Activated CD4-positive, alpha-beta T cell treated with anti-CD3 and anti-CD28 coated beads for 48 hours (primary cell): Measurements from ENCODE around the gene KLF16.

Experiments
- DNase-seq: peaks from one replicate; pipeline ENCODE4 v3.0.0-alpha.2; 2020

The KLF16 gene

DNA sequence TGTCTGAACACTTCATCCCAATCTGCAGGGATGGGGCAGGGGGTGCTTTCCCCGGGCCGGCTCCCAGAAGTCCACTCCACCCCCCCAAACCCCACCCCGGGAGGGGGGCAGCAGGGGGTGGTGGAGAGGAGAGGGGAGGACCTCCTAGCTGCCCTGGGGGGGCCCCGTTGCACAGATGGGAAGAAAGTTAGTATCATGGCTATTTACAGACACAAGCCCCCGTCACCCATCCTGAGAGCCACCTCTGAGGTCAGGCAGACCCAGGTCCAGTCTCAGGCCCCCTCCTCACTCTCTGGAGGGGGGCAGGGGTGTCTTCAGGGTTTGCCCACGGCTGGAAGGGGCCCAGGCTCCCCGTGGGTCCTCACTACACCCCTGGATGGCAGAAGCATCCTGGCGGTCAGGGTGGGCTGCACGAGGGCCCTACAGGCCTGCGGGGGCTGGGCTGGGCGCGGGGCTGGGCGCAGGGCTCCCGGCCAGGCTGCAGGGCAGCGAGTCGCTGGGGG is 9.3 kb downstream of the KLF16 start:
- DNase-seq = no peak

DNA sequence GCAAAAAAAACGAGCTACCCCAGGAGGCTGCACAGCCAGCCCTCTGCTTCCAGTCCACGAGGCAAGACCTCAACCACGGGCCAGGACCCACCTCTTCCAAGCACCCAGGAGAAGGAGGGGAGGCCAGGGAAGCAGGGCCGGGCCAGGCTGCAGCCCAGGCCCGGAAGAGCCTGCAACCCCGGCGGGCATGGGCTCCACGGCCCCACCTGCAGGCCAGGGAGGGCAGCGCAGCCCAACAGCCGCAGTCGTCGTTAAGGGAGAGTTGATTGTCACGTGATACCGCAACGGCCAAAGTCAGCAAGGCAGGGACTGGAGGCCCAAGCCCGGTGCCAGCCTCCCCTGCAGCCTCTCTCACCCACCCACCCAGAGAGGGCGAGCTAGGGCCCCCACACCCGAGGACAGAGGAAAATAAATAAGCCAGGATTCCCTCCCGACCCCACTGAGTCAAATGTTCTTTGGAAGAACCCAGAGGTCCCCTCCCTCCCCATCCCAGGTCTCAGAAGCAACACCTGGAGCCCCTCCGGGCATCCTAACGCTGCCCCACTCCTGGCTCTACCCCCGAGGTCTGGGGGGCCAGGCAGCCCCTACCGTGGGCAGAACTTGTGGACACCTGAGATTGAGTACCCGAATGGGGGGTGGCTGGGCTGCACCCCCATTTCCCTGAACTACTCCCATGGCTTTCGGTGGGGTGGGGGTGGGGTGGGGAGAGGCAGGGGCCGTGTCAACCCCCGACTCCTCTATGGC is 9.9 kb downstream of the KLF16 start:
- peak; percentile 92 for DNase-seq

DNA sequence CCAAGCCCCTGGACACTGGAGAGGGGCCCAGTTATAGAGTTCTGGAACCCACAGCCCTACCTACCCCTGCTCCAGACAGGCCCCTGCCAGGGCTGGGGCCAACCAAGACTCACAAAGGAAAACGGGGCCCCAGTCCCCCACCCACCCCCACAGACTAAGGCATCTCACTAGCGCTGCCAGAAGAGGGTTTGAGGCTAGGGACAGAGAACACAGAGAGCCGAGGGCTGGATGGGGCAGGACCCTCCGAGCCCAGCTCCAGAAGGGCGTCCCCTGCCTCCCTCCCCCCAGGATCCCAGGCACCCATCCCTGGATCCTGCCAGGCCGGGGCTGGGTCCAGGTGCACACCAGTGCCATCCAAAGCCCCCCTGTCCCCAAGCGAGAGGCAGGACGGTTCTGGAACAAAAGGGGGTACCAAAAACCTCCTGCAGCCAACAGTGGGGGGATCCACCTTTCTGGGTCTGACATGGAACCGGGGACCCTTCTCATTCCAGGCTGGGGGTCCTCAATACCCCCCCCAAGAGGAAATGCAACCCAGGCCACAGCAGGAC is 10.7 kb downstream of the KLF16 start:
- DNase-seq = no peak

DNA sequence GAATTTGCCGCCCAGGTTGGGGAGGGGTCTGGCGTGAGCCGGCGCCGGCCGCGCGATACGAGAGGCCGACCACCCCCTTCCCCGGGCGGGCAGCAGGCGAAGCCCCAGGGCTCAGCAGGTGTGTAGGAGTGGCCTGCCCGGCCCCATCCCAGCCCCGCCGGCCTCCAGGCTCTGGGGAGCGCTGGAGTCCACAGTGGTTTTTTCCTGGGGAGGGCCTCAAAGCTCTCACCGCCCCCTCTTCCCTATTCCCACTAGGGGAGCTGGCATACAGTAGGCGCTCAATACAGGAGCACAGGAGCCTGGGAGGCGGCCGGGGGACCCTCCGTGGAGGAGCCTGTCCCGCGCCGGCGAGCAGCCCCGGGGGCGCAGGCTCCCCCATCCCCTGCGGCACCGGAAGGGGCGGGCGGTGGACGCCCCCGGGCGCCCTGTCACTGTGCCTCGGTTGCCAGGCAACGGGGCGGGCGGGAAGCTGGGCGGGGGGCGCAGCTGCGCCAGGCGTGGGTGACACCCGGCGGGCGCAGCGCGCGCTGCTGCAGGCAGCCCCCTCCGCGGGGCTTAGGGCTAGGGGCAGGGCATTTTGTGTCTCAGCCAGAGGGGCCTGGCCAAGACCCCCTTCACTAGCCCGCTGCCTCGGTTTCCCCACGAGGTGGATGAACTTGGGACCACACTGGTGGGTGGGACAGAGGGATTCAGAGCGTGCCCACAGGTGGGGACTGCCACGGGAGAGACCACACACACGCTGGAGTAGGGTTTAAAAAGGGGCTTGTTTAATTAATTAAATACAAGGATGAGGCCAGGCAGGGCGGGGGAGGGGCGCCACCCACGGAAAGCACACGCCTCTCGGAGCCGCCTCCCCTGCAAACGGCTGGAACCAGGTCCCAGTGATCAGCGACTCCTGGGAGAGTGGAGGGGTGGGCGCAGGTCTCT is 11.5 kb downstream of the KLF16 start:
- peak; percentile 52 for DNase-seq

DNA sequence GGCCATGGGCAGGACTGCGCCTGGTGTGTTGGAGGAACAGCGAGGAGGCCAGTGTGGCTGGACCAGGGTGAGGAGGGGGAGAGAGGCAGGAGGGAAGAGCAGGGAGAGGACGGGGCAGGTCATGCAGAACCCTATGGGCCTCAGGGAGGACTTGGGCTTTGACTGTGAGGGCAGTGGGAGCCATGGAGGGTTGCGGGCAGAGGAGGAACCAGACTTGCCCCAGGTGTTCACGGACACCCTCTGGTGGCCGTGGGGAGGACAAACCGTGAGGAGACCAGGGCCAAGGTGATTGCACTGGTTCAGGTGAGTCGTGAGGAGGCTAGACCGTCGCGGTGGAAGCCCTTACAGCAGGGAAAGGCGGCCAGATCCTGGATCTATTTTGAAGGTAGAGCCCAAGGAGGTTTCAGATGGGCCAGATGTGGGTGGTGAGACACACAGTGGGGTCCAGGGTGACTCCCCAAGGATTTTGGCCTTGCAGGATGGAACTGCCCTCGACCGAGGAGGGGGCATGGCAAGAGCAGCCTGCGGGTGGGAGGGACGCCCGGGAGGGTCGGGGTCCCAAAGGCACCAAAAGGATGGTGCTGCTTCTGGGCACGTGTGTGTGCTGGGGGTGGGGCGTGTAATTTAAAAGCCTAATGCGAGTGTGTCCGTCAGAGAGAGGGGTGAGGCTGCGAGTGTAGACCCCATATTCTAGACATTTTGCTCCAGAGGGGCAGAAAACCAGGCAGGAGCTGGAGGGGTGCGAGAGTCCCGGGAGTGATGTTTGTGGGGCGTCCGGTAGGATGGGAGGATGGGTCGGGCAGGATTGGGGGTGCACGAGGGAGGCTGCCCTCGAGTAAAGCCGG is 12.3 kb downstream of the KLF16 start:
- peak; percentile 27 for DNase-seq

DNA sequence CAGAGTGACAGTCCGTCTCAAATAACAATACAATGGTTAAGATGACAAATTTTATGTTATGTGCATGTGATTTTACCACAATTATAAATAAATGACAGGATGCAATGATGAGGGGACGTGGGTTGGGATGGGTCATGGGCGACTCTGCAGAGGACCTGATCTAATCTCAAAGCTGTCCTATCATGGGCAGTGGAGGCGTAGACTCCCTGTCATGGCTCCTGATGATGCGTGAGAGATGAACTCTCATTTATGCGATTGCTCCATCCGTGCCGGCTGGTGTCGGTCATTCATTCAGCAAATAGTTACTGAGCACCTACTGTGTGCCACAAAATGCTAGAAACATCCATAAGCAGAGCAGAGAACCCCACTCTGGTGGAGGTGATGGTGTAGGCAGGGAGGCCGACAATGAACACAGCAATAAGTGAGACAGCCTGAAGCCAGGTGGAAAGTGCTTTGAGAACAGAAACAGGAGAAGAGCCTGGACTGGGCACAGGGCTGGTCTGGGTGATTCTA is 13.4 kb downstream of the KLF16 start:
- DNase-seq = no peak

DNA sequence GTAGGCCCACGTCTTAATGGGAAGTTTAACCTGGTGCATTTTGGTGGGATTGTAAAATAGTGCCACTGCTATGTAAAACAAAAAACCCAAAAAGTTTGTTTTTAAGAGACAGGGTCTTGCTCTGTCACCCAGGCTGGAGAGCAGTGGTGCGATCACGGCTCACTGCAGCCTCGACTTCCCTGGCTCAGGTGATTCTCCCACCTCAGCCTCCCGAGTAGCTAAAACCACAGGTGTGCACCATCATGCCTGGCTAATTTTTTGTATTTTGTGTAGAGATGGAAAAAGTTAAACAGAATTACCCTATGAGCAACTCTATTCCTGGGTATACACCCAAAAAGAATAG is 14.3 kb downstream of the KLF16 start:
- no peak for DNase-seq

DNA sequence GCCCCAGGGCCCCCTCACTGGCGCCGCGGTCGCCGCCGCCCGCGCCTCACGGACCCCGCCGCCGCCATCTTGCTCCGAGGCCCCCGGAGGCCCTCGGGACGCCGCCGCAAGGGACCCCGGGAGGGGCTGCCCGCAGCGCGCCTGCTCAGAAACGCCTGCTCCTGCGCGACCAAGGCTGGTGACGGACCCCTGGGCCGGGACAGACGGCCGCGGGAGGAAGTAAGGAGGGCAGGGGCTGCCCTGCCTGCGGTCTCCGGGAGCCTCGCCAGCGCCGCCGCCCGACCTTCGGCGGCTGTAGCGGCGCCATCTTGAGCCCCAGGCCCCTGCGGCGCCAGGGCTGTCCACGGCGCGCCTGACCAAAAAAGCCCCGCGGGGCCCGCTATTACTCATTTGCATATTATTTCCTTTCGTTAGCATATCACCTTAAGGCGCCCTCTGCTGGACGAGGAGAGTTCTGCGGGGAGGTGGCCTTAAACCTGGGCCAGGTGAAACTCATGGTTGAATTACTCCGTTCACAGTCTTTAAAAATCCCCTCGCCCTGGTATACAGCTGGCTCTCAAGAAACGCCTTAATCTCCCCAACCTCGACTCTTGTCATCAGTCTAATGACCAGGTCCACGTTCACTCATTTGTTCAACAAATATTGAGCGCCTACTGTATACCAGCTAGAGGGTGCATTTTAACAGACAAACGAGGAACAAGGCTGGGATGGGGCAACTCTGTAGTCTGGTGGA is 14.8 kb downstream of the KLF16 start, which contains the start of gene REXO1:
Gene REXO1, minus strand, starts transcription at position 85 of the 733 bp plus-strand sequence. CDS start 125 bp downstream, outside the sequence.
- DNase-seq = peak; percentile 98

DNA sequence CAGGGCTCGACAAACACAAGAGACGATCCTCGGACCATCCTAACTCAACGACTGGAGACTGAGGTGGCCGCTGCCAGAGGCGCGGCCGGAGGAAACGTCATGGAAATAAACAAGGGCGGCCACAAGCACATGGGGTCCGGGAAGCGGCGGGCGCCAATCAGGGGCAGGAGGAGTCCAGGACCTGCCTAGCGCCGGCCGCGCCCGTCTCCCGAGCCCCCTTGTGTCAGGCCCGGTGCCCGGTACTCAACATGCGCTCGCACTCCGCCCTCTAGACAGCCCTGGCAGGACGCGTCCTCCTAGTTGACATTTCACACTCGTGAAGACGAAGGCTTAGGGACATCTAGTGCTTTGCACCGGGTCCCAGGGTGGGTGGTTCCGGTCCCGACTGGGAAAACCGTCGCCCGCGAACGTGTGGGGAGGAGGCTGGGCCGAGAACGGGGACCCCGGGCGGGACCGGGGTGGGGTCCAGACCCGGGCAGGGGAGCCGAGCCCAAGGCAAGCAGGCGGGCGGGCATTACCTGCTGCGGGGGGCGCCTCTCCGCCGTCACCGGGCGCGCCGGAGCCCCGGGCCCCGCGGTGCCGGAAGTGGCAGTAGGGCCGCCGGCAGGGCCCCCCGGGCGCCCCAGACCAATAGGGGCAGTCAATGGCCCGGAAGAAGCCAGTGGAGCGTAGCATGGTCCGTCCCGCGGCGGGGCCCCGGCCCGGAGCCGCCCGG is 15.5 kb downstream of the KLF16 start:
- DNase-seq = peak; percentile 60

DNA sequence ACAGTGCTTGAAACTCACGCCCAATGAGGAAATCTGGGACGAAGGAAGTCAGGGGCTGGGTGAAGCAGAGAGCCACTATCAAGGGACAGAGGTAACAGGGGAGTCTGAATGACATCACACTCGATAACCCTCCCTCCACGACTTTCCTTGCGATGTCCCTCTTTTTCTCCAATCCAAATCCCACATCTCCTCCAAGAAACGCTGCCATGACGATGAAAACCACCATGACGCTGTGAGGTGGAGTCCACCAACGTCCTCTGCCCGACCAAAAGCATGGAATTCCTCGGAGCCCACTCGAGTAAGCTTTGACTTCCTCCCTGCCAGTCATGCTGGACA is 16.1 kb downstream of the KLF16 start:
- DNase-seq = no peak

DNA sequence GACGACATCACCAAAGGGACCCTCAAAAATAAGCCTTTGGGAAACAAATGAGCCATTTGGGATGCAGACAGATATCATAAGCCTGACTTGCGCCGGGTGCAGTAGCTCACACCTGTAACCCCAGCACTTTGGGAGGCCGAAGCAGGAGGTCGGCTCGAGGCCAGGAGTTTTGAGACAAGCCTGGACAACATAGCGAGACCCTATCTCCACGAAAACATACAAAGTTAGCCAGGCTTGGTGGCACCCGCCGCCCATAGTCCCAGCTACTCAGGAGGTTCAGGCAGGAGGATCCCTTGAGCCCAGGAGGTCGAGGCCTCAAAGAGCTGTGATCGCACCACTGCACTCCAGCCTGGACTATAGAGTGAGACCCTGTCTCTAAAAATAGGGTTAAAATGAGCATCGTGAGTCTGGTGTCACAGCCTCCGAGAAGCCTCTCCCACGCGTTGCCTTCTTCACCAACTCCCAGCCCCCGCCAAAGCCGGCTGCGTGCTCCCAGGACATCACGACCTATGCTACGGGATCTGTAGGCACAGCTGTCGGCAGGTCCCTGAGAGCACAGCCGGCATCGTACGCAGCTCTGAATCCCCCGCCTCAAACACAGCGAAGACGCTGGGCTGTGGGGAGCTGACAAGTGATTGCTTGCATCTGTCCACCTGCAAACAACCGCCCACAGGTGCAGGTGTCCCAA is 16.7 kb downstream of the KLF16 start:
- no peak for DNase-seq

DNA sequence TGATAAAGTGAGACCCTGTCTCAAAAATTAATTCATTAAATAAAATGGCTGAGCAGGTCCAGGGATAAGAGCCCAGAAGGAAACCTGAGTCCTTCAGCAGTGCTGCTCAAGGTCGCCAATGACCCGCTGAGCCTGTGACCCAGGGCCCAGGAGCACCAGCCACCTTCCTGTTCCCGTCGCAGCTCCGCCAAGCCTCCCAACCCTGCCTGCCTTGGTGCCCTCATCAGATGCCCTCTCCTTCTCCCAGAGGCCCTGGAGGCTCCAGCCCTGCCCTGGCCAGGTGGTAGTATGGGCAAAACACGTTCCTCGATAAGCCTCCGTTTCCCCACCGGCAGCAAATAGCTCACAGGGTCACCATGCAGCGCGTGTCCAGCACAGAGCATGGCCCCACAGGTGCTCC is 17.7 kb downstream of the KLF16 start:
- DNase-seq = no peak

DNA sequence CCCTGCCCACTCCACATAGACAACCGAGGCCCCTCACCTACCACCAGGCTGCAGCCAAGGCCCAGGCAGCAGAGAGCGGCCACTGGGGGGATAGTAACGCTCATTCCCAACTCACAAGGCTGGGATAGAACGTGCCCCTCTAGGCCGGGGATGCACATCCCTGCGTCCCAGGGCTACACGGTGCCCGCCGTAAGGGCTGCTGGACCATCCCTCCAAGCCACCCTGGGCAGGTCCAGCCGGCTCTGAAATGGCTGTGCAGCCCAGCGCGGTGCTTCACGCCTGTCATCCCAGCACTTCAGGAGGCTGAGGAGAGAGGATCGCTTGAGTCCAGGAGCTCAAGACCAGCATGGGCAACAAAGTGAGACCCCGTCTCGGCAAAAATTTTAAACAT is 18.3 kb downstream of the KLF16 start:
- no peak for DNase-seq

DNA sequence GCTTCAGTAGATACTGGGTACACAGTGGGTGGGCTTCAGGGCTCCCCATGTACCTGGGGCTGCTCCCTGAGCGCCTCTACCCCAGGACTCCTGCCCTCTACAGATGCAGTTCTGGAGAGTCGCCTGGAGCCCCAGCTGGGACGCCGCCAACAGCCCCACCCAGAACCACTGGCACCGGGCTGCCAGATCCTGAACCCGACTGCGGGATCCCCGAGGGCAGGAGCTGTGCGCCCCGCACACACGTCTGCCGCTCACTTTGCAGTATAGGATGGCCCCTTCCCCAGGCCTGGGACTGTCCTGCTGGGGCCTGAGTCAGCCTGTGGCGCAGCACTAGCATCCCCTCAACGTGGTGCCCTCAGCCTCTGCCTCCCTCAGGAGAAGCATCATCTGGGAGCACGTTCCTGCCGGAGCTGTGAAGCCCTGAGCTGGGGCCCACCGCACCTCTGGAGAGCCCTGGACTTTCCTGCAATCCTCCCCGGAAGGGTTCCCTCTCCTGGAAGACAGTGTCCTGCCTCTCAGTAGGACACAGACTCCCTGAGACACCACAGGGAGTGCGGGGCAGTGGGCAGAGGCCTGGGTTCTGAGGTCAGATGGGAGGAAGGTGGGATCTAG is 18.8 kb downstream of the KLF16 start:
- no peak for DNase-seq

DNA sequence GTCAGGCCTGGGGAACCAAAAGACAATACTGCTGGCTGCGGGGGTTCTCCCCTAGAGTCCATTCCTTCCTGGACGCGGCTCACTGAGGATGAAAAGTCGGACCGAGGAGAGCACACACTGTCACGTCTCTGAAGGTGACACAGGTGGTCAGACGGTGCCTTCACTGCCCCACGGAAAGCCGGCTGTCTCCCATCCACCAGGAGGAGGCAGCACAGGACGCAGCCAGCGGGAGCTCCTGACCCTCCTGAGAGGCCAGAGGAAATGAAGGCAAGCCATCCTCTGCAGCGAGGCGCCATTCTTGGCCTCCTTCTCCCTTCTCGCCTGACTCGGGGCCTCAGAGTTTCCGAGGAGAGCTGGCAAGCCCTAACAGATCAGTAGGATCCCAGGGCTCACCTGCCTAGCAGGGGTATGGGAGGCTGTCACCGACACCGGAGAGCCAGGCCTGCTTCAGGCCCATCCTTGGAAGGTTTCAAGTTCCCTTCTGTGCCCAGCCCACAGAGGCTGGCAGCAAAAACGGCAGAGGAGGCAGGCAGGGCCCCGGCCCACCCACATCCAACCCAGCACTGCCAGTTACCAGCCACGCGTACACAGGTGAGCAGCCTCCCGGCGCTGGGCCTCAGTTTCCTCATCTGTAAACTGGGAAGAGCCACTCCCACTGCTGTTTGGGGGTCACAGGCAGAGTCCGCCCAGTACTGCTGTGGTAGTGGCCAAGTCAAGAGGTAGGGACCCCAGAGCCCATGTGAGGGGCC is 19.6 kb downstream of the KLF16 start:
- DNase-seq = no peak

DNA sequence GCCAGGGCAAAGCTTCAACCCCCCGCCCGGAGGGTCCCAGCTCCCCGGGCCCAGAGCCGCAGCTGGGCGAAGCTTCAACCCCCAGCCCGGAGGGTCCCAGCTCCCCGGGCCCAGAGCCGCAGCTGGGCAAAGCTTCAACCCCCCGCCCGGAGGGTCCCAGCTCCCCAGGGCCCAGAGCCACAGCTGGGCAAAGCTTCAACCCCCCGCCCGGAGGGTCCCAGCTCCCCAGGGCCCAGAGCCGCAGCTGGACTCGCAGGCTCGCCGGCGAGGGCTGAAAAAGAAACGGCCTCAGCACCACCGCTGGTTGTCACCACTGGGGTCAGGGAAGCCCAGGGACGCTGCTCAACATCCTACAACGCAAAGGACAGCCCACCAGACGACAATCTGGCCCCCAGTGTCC is 20.3 kb downstream of the KLF16 start:
- DNase-seq = no peak

DNA sequence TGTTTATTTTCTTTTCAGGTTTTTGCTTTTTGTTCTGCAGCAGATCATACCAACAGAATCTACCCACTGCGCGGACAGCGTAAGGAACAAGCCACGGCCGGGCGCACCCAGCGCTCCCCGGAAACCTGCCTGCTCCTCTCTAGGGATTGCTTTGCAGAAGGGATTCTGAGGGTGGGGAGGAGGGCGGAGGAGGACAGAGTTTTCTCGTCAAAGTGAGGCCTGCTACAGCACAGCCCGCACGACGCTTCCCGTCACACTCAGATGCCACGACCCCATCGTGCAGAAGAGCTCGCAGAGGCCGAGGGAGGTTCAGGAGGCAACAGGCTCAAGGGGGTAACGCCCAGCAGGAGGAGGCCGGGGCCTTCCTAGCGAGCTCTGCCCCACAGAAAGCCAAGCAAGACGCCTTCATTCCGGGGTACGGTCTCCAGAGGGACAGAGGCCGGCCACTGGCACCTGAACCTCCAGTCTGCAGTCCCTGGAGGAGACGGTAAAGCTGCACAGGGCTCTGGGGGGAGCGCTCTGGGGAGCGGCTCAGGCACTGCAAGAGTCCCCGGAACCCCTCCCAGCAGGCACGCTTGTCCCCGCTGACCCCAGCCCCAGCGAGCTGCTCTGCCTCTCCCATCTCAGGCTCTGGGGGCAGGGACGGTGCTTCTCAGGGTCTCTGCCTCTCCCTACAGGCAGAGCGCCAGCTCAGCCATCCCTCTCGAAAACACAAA is 22.0 kb downstream of the KLF16 start:
- DNase-seq = no peak

DNA sequence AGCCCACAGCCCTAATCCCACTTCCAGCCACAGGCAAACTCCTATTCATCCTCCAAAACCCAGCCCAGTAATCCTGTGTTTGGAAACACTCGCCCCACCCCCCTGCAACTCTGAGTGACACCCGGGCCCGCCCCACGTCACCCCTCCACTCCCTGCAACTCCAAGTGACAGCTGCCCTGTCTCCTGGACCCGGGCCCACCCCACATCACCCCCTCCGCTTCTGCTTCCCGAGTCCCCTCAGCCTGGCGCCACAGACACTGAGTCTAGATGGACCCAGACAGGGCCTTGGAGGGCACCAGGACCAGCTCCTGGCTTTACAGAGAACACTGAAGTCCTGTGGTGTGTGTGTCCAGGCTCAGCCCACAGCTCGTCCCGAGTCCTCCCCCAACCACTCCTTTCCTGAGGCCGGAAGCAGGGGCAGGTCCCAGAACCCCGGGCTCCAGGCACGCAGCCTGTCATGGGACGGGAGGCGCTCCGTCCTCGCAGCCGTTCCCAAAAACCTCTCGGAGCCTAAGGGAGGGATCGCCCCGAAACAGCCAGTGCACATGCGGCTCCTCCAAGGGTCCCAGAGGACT is 22.8 kb downstream of the KLF16 start:
- DNase-seq = no peak
